BE2C (cell line): Measurements from ENCODE around the gene COL5A1.

ENCODE experiments used
- DNase-seq: peaks from one replicate; pipeline ENCODE4 v3.0.0-alpha.2; 2020
- H3K27me3 ChIP-seq: fragments of 250-450 bp; sonication (Bioruptor Pico); 2 replicates; pipeline ENCODE4 v1.5.1; 2020; ENCODE audit warnings: mild to moderate bottlenecking
- H3K36me3 ChIP-seq: fragments of 250-450 bp; sonication (Bioruptor Pico); 2 replicates; pipeline ENCODE4 v1.5.1; 2020; ENCODE audit warnings: mild to moderate bottlenecking
- H3K4me1 ChIP-seq: fragments of 250-450 bp; sonication (Bioruptor Pico); 2 replicates; pipeline ENCODE4 v1.5.1; 2020
- H3K4me3 ChIP-seq: 2 replicates; pipeline ENCODE4 v1.5.1; 2011; ENCODE audit warnings: low read depth, low read length
- H3K9me3 ChIP-seq: fragments of 250-450 bp; sonication (Bioruptor Pico); 2 replicates; pipeline ENCODE4 v1.5.1; 2020
- TF ChIP-seq, protein P1 (sequence below): IDR thresholded peaks from 2 replicates; pipeline ENCODE4 v1.5.1; 2012; ENCODE audit warnings: mild to moderate bottlenecking, low read depth, low read length

COL5A1 gene

DNA sequence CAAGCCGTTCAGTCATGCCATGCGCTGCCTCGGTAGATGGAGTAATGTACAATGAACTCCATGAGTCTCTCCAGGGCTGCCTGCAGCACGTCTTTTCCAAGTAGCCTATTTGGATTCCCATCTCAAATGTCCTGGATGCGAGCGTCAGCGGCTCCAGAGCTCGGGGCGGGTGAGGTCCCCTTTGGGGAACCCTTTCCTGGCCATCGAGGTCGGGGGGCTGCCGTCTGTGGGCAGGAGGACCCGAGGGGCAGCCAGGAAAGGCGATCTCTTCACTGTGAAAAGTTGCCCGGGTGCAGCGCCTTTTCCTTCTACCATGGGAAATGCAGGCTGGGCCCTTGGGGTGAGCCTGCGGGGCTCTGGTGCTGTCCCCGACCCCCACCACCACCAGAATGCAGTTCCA, 202.1 kb downstream of the COL5A1 start:
- Histone ChIP-seq H3K9me3 (no peaks in the 10 kb centered on the region; the same call in 1 of the 2 replicates), H3K27me3 (no peaks in the 10 kb centered on the region), H3K36me3 (no peaks in the 10 kb centered on the region), H3K4me3 (no peak overlapping the region), H3K4me1 (no peaks in the 10 kb centered on the region)
- TF ChIP-seq, protein P1, sequence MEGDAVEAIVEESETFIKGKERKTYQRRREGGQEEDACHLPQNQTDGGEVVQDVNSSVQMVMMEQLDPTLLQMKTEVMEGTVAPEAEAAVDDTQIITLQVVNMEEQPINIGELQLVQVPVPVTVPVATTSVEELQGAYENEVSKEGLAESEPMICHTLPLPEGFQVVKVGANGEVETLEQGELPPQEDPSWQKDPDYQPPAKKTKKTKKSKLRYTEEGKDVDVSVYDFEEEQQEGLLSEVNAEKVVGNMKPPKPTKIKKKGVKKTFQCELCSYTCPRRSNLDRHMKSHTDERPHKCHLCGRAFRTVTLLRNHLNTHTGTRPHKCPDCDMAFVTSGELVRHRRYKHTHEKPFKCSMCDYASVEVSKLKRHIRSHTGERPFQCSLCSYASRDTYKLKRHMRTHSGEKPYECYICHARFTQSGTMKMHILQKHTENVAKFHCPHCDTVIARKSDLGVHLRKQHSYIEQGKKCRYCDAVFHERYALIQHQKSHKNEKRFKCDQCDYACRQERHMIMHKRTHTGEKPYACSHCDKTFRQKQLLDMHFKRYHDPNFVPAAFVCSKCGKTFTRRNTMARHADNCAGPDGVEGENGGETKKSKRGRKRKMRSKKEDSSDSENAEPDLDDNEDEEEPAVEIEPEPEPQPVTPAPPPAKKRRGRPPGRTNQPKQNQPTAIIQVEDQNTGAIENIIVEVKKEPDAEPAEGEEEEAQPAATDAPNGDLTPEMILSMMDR: no peak
- DNase-seq: no peak

DNA sequence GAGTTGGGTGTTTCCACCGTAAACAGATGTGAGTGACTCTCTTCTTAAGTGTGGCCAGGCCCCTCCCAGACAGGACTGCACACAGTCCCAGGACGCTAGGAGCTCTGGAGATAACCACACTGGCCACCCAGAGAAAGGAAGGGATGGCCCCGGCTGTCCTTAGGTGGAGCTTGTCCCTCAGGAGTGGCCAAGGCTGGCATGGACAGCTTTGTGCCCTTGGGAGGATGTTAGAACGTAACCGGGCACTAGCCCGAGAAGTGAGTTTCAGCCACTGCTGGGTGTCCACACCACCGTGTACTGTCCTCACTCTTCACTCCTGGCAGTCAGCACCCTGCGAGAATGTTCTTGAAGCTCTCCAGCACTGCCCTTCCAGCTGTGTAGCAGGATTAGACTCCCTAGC, 203.2 kb downstream of the COL5A1 start:
- H3K27me3 ChIP-seq: no peaks in the 10 kb centered on the region
- no peak for DNase-seq
- no peaks in the 10 kb centered on the region for H3K36me3 ChIP-seq
- no peaks in the 10 kb centered on the region for H3K4me1 ChIP-seq
- TF ChIP-seq, protein P1: no peak
- no peaks in the 10 kb centered on the region; the same call in 1 of the 2 replicates for H3K9me3 ChIP-seq
- no peak overlapping the region for H3K4me3 ChIP-seq

DNA sequence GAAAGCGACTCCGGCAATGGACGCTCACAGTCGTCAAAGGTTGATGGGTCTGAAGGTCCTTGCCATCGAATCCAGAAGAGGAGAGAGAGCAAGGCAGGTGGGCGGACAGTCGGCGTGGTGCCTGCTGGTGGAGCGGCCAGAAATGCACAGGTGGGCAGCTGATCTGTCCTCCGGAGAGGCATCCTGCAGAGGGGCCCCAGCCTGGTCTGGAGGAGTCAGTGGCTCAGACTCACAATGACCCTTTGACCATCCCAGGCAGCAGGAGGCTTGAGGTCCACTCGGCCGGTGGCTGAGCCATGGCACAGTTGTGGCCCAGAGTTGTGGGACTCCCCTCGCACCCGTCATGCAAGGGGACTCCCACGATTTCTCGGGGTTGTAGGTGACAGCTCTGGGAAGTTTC, 204.6 kb downstream of the COL5A1 start:
- H3K36me3 ChIP-seq: no peaks in the 10 kb centered on the region
- H3K9me3 ChIP-seq: no peaks in the 10 kb centered on the region; the same call in 1 of the 2 replicates
- DNase-seq: no peak
- H3K4me3 ChIP-seq: no peak overlapping the region
- no peaks in the 10 kb centered on the region for H3K4me1 ChIP-seq
- no peaks in the 10 kb centered on the region for H3K27me3 ChIP-seq
- TF ChIP-seq, protein P1: no peak

DNA sequence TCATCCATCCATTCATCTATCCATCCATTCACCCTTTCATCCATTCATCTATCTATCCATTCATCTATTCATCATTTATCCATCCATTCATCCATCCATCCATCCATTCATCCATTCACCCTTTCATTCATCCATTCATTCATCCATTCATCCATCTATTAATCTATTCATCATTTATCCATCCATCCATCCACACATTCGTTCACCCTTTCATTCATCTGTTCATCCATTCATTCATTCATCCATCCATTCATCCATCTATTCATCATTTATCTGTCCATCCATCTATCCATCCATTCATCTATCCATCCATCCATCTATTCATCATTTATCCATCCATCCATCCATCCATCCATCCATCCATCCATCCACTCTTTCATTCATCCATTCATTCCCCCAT, 205.1 kb downstream of the COL5A1 start:
- no peak for DNase-seq
- Histone ChIP-seq H3K36me3 (no peaks in the 10 kb centered on the region), H3K4me1 (no peaks in the 10 kb centered on the region), H3K27me3 (no peaks in the 10 kb centered on the region), H3K9me3 (no peaks in the 10 kb centered on the region; the same call in 1 of the 2 replicates), H3K4me3 (no peak overlapping the region)
- TF ChIP-seq, protein P1: no peak

DNA sequence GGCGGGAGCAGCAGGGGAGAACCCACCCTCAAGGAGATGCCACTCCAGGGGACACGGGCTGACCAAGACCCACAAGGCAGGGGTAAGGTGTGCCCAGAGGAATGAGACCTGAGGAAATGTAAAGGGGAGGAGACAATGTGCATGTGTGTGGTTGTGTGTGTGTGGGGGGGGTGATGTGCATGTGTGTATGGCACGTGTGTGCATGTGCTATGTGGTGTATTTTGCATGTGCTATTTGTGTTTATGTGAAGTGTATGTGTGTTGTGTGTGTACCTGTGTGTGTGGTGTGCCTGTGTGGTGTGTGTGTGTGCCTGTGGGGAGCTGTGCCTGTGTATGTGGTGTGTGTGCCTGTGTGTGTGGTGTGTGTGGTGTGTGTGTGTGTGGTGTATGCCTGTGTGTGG, 205.5 kb downstream of the COL5A1 start:
- Histone ChIP-seq H3K4me3 (no peak overlapping the region), H3K4me1 (no peaks in the 10 kb centered on the region), H3K27me3 (no peaks in the 10 kb centered on the region), H3K9me3 (no peaks in the 10 kb centered on the region; the same call in 1 of the 2 replicates), H3K36me3 (no peaks in the 10 kb centered on the region)
- TF ChIP-seq, protein P1: no peak
- DNase-seq: no peak

DNA sequence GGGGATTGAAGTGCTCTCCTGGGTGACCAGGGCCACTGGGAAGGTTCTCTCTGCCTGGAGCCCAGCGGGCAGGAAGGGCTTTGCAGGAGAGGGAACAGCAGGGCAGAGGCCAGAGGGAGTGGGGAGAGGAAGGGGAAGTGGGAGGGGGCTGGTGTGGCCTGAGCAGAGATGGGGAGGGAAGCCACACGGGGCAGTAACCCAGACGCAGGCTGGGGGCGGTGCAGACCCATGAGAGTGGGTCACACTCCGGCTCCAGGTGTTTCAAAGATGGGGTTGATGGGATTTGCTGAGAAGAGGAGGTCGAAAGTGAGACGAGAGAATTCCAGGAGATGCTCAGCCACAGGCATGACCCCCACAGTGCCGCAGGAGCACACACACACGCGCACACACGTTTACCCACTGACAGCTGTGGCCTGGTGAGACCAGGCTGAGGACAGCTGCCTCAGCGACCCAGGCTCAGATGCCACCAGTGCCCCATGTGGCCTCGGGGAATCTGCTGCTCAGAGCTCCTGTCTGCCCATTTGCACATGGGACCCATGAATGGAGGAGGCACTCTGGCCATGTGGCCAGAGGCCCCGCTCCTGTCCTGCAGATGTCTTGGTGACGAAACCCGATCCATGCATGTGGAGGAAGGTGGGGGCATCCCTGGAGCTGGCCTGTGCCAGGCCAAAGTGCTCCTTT, 206.3 kb downstream of the COL5A1 start:
- no peak for DNase-seq
- H3K9me3 ChIP-seq: no peaks in the 10 kb centered on the region; the same call in 1 of the 2 replicates
- H3K4me1 ChIP-seq: no peaks in the 10 kb centered on the region
- no peaks in the 10 kb centered on the region for H3K36me3 ChIP-seq
- H3K4me3 ChIP-seq: no peak overlapping the region
- TF ChIP-seq, protein P1: no peak
- H3K27me3 ChIP-seq: no peaks in the 10 kb centered on the region
